Measurements from ENCODE around the gene GBGT1. TPM values are rescaled to one million over a fixed set of nuclear protein-coding genes. Genes with fewer than 3 reads are reported as not detected.
A peak's percentile ranks its signal among the peaks of the same experiment; 100 is the strongest.

GBGT1 gene
- total RNA-seq, 1 experiment from 2014 or later: 0.14 TPM

DNA sequence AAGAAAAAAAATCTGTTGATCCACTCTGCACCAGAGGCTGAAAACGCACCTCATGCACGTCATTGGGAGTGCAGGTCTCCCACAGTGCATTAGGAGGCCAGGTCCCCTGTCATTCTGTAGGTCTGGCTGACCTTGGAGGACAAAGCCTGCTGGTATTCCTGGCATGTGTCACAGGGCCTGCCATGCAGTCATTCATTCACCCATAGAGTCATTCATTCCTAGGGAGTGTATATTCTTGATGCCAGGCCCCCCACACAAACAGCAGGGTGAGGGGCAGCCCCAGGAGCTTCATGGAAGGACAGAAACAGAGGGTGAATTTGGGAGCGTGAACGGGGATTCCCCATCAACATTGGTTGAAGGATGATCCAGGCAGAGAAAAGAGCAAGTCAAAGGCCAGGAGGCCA is 2.2 kb downstream of the GBGT1 start:
- H3K4me3 ChIP-seq (ENCODE audit: low read depth, low read length): no peak overlapping the region
- Mint-ChIP-seq H3K36me3 (ENCODE audit: insufficient read depth, unreplicated experiment) (no peaks in the 10 kb centered on the region), H3K4me3 (ENCODE audit: unreplicated experiment) (no peak overlapping the region), H3K4me1 (ENCODE audit: low read depth, unreplicated experiment) (peaks cover 10% of the 10 kb centered on the region), H3K27me3 (ENCODE audit: insufficient read depth, unreplicated experiment) (peaks cover 4% of the 10 kb centered on the region), H3K27ac (ENCODE audit: unreplicated experiment) (no peak overlapping the region), H3K9me3 (ENCODE audit: unreplicated experiment) (no peaks in the 10 kb centered on the region)
- no peaks in the 10 kb centered on the region for H3K4me1 ChIP-seq
- DNase-seq: peak in 1 of 2 experiments; percentile 27
- H3K9me3 ChIP-seq: no peaks in the 10 kb centered on the region
- no peaks in the 10 kb centered on the region for H3K27me3 ChIP-seq (replicated peaks; ENCODE audit: control insufficient read depth, insufficient read depth, low read length)
- no peaks in the 10 kb centered on the region for H3K36me3 ChIP-seq (ENCODE audit: control insufficient read depth, insufficient read depth, low read length)
- TF ChIP-seq, protein P1, sequence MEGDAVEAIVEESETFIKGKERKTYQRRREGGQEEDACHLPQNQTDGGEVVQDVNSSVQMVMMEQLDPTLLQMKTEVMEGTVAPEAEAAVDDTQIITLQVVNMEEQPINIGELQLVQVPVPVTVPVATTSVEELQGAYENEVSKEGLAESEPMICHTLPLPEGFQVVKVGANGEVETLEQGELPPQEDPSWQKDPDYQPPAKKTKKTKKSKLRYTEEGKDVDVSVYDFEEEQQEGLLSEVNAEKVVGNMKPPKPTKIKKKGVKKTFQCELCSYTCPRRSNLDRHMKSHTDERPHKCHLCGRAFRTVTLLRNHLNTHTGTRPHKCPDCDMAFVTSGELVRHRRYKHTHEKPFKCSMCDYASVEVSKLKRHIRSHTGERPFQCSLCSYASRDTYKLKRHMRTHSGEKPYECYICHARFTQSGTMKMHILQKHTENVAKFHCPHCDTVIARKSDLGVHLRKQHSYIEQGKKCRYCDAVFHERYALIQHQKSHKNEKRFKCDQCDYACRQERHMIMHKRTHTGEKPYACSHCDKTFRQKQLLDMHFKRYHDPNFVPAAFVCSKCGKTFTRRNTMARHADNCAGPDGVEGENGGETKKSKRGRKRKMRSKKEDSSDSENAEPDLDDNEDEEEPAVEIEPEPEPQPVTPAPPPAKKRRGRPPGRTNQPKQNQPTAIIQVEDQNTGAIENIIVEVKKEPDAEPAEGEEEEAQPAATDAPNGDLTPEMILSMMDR (IDR thresholded peaks at IDR 0.05; ENCODE audit: insufficient read depth in 1 of 2, low read depth in 1 of 2, low read length in 1 of 2, severe bottlenecking in 1 of 2, unreplicated experiment in 1 of 2): no peak
- CTCF ChIA-PET: no interaction called here
- no TSS peak for BruUV-seq (replicated peaks)
- intact Hi-C loops (cut with micrococcal nuclease; ENCODE audit: unreplicated experiment): no loop called here
- POLR2A ChIA-PET: no interaction called here

DNA sequence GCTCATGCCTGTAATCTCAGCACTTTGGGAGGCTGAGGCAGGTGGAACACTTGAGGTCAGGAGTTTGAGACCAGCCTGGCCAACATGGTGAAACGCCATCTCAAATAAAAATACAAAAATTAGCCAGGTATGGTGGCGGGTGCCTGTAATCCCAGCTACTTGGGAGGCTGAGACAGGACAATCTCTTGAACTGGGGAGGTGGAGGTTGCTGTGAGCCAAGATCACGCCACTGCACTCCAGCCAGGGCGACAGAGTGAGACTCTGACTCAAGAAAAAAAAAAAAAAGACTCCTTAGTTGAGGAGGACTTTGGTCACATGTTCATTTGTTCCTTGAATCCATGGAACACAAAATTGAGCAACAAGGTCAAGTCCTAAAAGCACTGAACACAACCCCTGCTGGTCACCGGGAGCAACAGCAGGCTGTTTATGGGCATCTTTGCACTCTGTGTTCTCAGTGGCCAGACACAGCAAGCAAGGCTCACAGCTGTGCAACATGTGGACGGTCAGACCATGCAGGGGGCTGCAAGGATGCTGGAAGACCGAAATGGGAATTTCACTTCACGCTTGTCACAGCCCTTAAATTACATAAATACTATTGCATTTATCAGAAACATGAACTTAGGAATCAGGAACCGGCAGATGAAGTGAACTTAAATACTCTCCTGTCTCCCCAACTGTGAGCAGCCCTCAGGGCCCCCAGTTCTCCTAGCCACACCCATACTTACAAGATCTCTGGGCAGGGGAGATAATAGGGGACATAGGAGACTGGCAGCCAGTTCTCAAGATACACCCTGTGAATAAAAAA is 2.8 kb downstream of the GBGT1 start:
- Mint-ChIP-seq H3K4me3 (ENCODE audit: unreplicated experiment) (no peak overlapping the region), H3K9me3 (ENCODE audit: unreplicated experiment) (no peaks in the 10 kb centered on the region), H3K27me3 (ENCODE audit: insufficient read depth, unreplicated experiment) (peaks cover 4% of the 10 kb centered on the region), H3K27ac (ENCODE audit: unreplicated experiment) (no peak overlapping the region), H3K36me3 (ENCODE audit: insufficient read depth, unreplicated experiment) (no peaks in the 10 kb centered on the region), H3K4me1 (ENCODE audit: low read depth, unreplicated experiment) (peaks cover 10% of the 10 kb centered on the region)
- H3K4me1 ChIP-seq: no peaks in the 10 kb centered on the region
- BruUV-seq (replicated peaks): no TSS peak
- H3K4me3 ChIP-seq (ENCODE audit: low read depth, low read length): no peak overlapping the region
- DNase-seq: peak; percentile 68 to 74
- H3K27me3 ChIP-seq (replicated peaks; ENCODE audit: control insufficient read depth, insufficient read depth, low read length): no peaks in the 10 kb centered on the region
- intact Hi-C loops (cut with micrococcal nuclease; ENCODE audit: unreplicated experiment): no loop called here
- TF ChIP-seq, protein P1 (IDR thresholded peaks at IDR 0.05; ENCODE audit: insufficient read depth in 1 of 2, low read depth in 1 of 2, low read length in 1 of 2, severe bottlenecking in 1 of 2, unreplicated experiment in 1 of 2): peak; percentile 59 to 74
- no peaks in the 10 kb centered on the region for H3K36me3 ChIP-seq (ENCODE audit: control insufficient read depth, insufficient read depth, low read length)
- no peaks in the 10 kb centered on the region for H3K9me3 ChIP-seq
- ChIA-PET POLR2A (no interaction called here), CTCF (interaction anchor here (0.6 to 0.7 kb wide), 3 partner anchors 96 to 349 kb away, joined by 4 to 13 read pairs (median 5); no protein-coding TSS in a partner anchor)

DNA sequence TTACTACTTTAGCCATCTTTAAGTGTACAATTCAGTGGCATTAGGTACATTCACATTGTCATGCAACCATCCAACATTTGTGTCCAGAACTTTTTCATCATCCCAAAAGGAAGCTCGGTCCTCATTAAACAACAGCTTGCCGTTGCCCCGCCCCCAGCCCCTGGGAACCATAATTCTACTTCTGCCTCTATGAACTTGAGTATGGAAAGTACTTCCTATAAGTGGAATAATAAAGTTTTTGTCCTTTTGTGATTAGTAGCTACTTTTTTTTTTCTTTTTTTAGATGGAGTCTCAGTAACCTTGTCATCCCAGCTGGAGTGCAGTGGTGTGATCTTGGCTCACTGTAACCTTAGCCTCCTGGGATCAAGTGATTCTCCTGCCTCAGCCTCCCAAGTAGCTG is 5.0 kb downstream of the GBGT1 start:
- no peak overlapping the region for H3K27ac Mint-ChIP-seq (ENCODE audit: unreplicated experiment)
- H3K4me3 ChIP-seq (ENCODE audit: low read depth, low read length): no peak overlapping the region
- H3K4me1 ChIP-seq: no peaks in the 10 kb centered on the region
- TF ChIP-seq, protein P1 (IDR thresholded peaks at IDR 0.05; ENCODE audit: insufficient read depth in 1 of 2, low read depth in 1 of 2, low read length in 1 of 2, severe bottlenecking in 1 of 2, unreplicated experiment in 1 of 2): no peak
- ChIA-PET POLR2A (no interaction called here), CTCF (interaction anchor here (1.8 kb wide), 1 partner anchor 9 kb away, joined by 5 read pairs; no protein-coding TSS in a partner anchor)
- peaks cover 5% of the 10 kb centered on the region for H3K4me1 Mint-ChIP-seq (ENCODE audit: low read depth, unreplicated experiment)
- no peaks in the 10 kb centered on the region for H3K36me3 ChIP-seq (ENCODE audit: control insufficient read depth, insufficient read depth, low read length)
- DNase-seq: no peak
- no peaks in the 10 kb centered on the region for H3K36me3 Mint-ChIP-seq (ENCODE audit: insufficient read depth, unreplicated experiment)
- no peaks in the 10 kb centered on the region for H3K9me3 ChIP-seq
- intact Hi-C loops (cut with micrococcal nuclease; ENCODE audit: unreplicated experiment): no loop called here
- H3K27me3 ChIP-seq (replicated peaks; ENCODE audit: control insufficient read depth, insufficient read depth, low read length): no peaks in the 10 kb centered on the region
- H3K4me3 Mint-ChIP-seq (ENCODE audit: unreplicated experiment): no peak overlapping the region
- BruUV-seq (replicated peaks): no TSS peak
- H3K9me3 Mint-ChIP-seq (ENCODE audit: unreplicated experiment): no peaks in the 10 kb centered on the region
- H3K27me3 Mint-ChIP-seq (ENCODE audit: insufficient read depth, unreplicated experiment): peaks cover 4% of the 10 kb centered on the region
